Caki2 (cell line): ENCODE results near the gene ANKRD6. TPM values are rescaled to one million over a fixed set of nuclear protein-coding genes. Genes with fewer than 3 reads are reported as not detected.
A peak's percentile ranks its signal among the peaks of the same experiment; 100 is the strongest.

Source experiments
- DNase-seq: peaks from one replicate; pipeline ENCODE4 v3.0.0-alpha.2; 2015; ENCODE audit warnings: low read depth
- in situ Hi-C: cut with HindIII; loops from 2 replicates; pipeline ENCODE4 v1.10.0; 2016; ENCODE audit warnings: low sequenced_read_pairs, low pct_unique_long_range_greater_than_20kb, mixed read lengths
- total RNA-seq: library from RNA; depleted of rRNA; stranded (reverse); fragments of >200 nt; shearing (Covaris generic); gene quantifications from 2 replicates; pipeline ENCODE4 v1.2.3, GENCODE V29; 2014; ENCODE audit warnings: low replicate concordance

ANKRD6 gene
- total RNA-seq, 1 experiment from 2014 or later: 12.5 TPM

GRCh38 chr6:89454300-89454699, 21.3 kb downstream of the ANKRD6 start:
- in situ Hi-C loops: no loop called here

GRCh38 chr6:89458704-89459103, 25.8 kb downstream of the ANKRD6 start:
- in situ Hi-C loops: no loop called here
- DNase-seq: no peak

More at GRCh38 chr6:89454300-89454699, 21.3 kb downstream of the ANKRD6 start:
- no peak for DNase-seq

- DNase-seq: no peak
- in situ Hi-C loops: no loop called here
Measured at GRCh38 chr6:89459501-89459900, 26.5 kb downstream of the ANKRD6 start.

GRCh38 chr6:89460713-89461112, 27.8 kb downstream of the ANKRD6 start:
- in situ Hi-C loops: no loop called here
- DNase-seq: no peak

- DNase-seq: no peak
- in situ Hi-C loops: no loop called here
Measured at GRCh38 chr6:89462503-89462902, 29.6 kb downstream of the ANKRD6 start.

GRCh38 chr6:89464295-89464694, 31.3 kb downstream of the ANKRD6 start:
- DNase-seq: no peak
- in situ Hi-C loops: no loop called here

- in situ Hi-C loops: no loop called here
- DNase-seq: no peak
Measured at GRCh38 chr6:89467437-89467836, 34.5 kb downstream of the ANKRD6 start.

- DNase-seq: no peak
- in situ Hi-C loops: no loop called here
Measured at GRCh38 chr6:89468998-89469397, 36.0 kb downstream of the ANKRD6 start.

- in situ Hi-C loops: no loop called here
Measured at GRCh38 chr6:89471287-89471867, 38.4 kb downstream of the ANKRD6 start.

GRCh38 chr6:89475101-89475500, 42.1 kb downstream of the ANKRD6 start:
- no peak for DNase-seq

More at GRCh38 chr6:89471287-89471867, 38.4 kb downstream of the ANKRD6 start:
- no peak for DNase-seq

GRCh38 chr6:89475634-89476033, 42.7 kb downstream of the ANKRD6 start:
- in situ Hi-C loops: no loop called here
- DNase-seq: peak; percentile 13

More at GRCh38 chr6:89475101-89475500, 42.1 kb downstream of the ANKRD6 start:
- in situ Hi-C loops: no loop called here

- DNase-seq: no peak
- in situ Hi-C loops: no loop called here
Measured at GRCh38 chr6:89479897-89480296, 46.9 kb downstream of the ANKRD6 start.

- in situ Hi-C loops: no loop called here
Measured at GRCh38 chr6:89481695-89482094, 48.7 kb downstream of the ANKRD6 start.

GRCh38 chr6:89482126-89482525, 49.2 kb downstream of the ANKRD6 start:
- no peak for DNase-seq
- in situ Hi-C loops: no loop called here

More at GRCh38 chr6:89481695-89482094, 48.7 kb downstream of the ANKRD6 start:
- no peak for DNase-seq

GRCh38 chr6:89483111-89483720, 50.3 kb downstream of the ANKRD6 start:
- in situ Hi-C loops: no loop called here
- no peak for DNase-seq

- in situ Hi-C loops: no loop called here
- no peak for DNase-seq
Measured at GRCh38 chr6:89485320-89485719, 52.4 kb downstream of the ANKRD6 start.

- DNase-seq: no peak
- in situ Hi-C loops: no loop called here
Measured at GRCh38 chr6:89487864-89488263, 54.9 kb downstream of the ANKRD6 start.

- DNase-seq: no peak
- in situ Hi-C loops: no loop called here
Measured at GRCh38 chr6:89488438-89488837, 55.5 kb downstream of the ANKRD6 start.

- DNase-seq: no peak
- in situ Hi-C loops: no loop called here
Measured at GRCh38 chr6:89489078-89489477, 56.1 kb downstream of the ANKRD6 start.

GRCh38 chr6:89492025-89492640, 59.2 kb downstream of the ANKRD6 start:
- in situ Hi-C loops: no loop called here

More at GRCh38 chr6:89492025-89492640, 59.2 kb downstream of the ANKRD6 start:
- DNase-seq: no peak
